AG04449 (cell line): Measurements from ENCODE around the gene ENKD1.

Source experiments
- CTCF ChIA-PET: fragments of 350-600 bp; formaldehyde crosslinking; extraction: SDS; loops from one replicate; lab custom pipeline; 2021; ENCODE audit warnings: antibody characterized with exemption; lab: Yijun Ruan, JAX
- POLR2A ChIA-PET: fragments of 400-600, 350-600 bp; formaldehyde crosslinking; extraction: SDS; loops from one replicate; lab custom pipeline; 2020; ENCODE audit warnings: antibody characterized with exemption, inconsistent platforms; lab: Yijun Ruan, JAX
- DNase-seq: peaks from one replicate; pipeline ENCODE4 v3.0.0-alpha.2; 2010; ENCODE audit warnings: low read depth, low spot score
- H3K4me3 ChIP-seq: 2 replicates; pipeline ENCODE4 v1.5.1; 2011; ENCODE audit warnings: low read depth, mild to moderate bottlenecking, control low read depth, low read length
- CTCF ChIP-seq: IDR thresholded peaks from one replicate; pipeline ENCODE4 v1.5.1; 2011; ENCODE audit warnings: mild to moderate bottlenecking, moderate library complexity, low read length, control low read depth, inconsistent platforms; ENCODE audit not compliant: insufficient read depth; ENCODE audit errors: missing control alignments

Gene ENKD1

GRCh38 chr16:67676939-67677338, 10.4 kb upstream of the ENKD1 start:
- ChIA-PET CTCF (interaction anchor here (0.6 to 10.7 kb wide), 2 partner anchors 7 to 11 kb away, joined by 3 to 87 read pairs; partner anchors contain the start of genes C16orf86 and ENKD1), POLR2A (no interaction called here)
- DNase-seq: no peak
- H3K4me3 ChIP-seq: no peak overlapping the region
- TF ChIP-seq CTCF: no peak

GRCh38 chr16:67676516-67676915, 10.0 kb upstream of the ENKD1 start:
- no peak for TF ChIP-seq CTCF
- ChIA-PET POLR2A (no interaction called here), CTCF (interaction anchor here (0.6 to 10.7 kb wide), 2 partner anchors 7 to 11 kb away, joined by 3 to 87 read pairs; partner anchors contain the start of genes C16orf86 and ENKD1)
- no peak overlapping the region for H3K4me3 ChIP-seq
- DNase-seq: no peak

DNA sequence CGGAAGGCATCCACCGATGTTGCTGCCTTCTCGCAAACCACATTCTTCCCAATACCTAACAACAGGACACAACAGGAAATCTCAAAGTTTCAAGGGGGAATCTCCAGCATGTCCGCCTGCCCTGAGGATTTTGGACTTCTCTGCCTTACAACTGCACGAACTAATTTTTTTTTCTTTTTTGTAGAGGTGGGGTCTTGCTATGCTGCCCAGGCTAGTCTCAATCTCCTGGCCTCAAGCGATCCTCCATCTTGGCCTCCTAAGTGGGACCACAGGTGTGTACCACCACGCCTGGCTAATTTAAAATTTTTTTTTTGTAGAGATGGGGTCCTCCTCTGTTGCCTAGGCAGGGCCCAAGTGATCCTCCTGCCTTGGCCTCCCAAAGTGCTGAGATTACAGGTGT, 9.4 kb upstream of the ENKD1 start:
- no peak for TF ChIP-seq CTCF
- no peak for DNase-seq
- no peak overlapping the region for H3K4me3 ChIP-seq
- ChIA-PET CTCF (interaction anchor here (10.7 kb wide), 1 partner anchor 6 kb away, joined by 87 read pairs; the partner anchor contains the start of genes C16orf86 and ENKD1), POLR2A (no interaction called here)

- CTCF ChIA-PET: no interaction called here
- POLR2A ChIA-PET: no interaction called here
- TF ChIP-seq CTCF: no peak
- H3K4me3 ChIP-seq: no peak overlapping the region
- DNase-seq: no peak
These were observed 9.0 kb upstream of the ENKD1 start for GRCh38 chr16:67675579-67675935.

- no peak for DNase-seq
- no peak overlapping the region for H3K4me3 ChIP-seq
- CTCF ChIA-PET: interaction anchor here (1.0 to 19.0 kb wide), 3 partner anchors 9 to 152 kb away, joined by 3 to 605 read pairs (median 3); partner anchors contain the start of gene RIPOR1
- no peak for TF ChIP-seq CTCF
- POLR2A ChIA-PET: no interaction called here
These were observed 8.5 kb upstream of the ENKD1 start for GRCh38 chr16:67674851-67675578.
